ENCODE data around the gene AHR. TPM values are rescaled to one million over a fixed set of nuclear protein-coding genes. Genes with fewer than 3 reads are reported as not detected.
A peak's percentile ranks its signal among the peaks of the same experiment; 100 is the strongest.
"Not testable (repeated sequence)": the region's sequence is repeated elsewhere in the genome, so short reads cannot be mapped to it uniquely, and the experiment has no call there.

AHR gene
- total RNA-seq, 1 experiment from 2014 or later: 280 TPM

GRCh38 chr7:17374654-17375053 is 76.2 kb downstream of the AHR start:
- Mint-ChIP-seq H3K4me3 (ENCODE audit: low read depth, unreplicated experiment) (no peak overlapping the region), H3K36me3 (ENCODE audit: insufficient read depth, unreplicated experiment) (peaks cover 20% of the 10 kb centered on the region), H3K27ac (ENCODE audit: unreplicated experiment) (peak overlapping the region; percentile 66), H3K4me1 (ENCODE audit: low read depth, unreplicated experiment) (peaks cover 66% of the 10 kb centered on the region), H3K9me3 (ENCODE audit: low read depth, unreplicated experiment) (no peaks in the 10 kb centered on the region), H3K27me3 (ENCODE audit: unreplicated experiment) (no peaks in the 10 kb centered on the region)
- DNase-seq: peak; percentile 38
- CTCF ChIA-PET: no interaction called here
- intact Hi-C loops (cut with micrococcal nuclease; ENCODE audit: unreplicated experiment): loop anchor here (5.0 kb wide), 3 partner anchors 237 to 387 kb away; no protein-coding TSS in a partner anchor
- BruUV-seq (replicated peaks): no TSS peak
- TF ChIP-seq, protein P1, sequence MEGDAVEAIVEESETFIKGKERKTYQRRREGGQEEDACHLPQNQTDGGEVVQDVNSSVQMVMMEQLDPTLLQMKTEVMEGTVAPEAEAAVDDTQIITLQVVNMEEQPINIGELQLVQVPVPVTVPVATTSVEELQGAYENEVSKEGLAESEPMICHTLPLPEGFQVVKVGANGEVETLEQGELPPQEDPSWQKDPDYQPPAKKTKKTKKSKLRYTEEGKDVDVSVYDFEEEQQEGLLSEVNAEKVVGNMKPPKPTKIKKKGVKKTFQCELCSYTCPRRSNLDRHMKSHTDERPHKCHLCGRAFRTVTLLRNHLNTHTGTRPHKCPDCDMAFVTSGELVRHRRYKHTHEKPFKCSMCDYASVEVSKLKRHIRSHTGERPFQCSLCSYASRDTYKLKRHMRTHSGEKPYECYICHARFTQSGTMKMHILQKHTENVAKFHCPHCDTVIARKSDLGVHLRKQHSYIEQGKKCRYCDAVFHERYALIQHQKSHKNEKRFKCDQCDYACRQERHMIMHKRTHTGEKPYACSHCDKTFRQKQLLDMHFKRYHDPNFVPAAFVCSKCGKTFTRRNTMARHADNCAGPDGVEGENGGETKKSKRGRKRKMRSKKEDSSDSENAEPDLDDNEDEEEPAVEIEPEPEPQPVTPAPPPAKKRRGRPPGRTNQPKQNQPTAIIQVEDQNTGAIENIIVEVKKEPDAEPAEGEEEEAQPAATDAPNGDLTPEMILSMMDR (IDR thresholded peaks at IDR 0.05; ENCODE audit: unreplicated experiment): no peak

DNA sequence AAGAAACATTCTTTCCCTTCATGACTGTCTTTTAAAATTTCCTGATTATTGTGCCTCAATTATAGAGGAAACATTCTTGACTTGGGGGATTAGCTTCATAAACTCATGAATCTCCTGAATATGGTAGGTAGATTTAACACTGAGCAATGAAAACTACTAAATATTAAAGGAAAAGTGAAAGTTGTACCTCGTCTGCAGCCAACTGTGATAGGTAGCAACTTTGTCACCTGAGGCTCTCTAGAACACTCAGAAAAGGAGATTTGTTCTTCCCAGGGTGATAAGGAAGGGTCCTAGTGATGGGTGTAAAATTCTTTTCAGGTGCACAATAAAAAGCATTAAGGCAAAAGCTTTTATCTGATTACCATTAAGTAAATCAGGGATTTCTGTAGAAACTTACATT is 78.1 kb downstream of the AHR start:
- no peaks in the 10 kb centered on the region for H3K9me3 Mint-ChIP-seq (ENCODE audit: low read depth, unreplicated experiment)
- no peaks in the 10 kb centered on the region for H3K27me3 Mint-ChIP-seq (ENCODE audit: unreplicated experiment)
- H3K27ac Mint-ChIP-seq (ENCODE audit: unreplicated experiment): peak overlapping the region; percentile 66
- H3K4me3 Mint-ChIP-seq (ENCODE audit: low read depth, unreplicated experiment): peak overlapping the region; percentile 40
- no TSS peak for BruUV-seq (replicated peaks)
- H3K4me1 Mint-ChIP-seq (ENCODE audit: low read depth, unreplicated experiment): peaks cover 67% of the 10 kb centered on the region
- intact Hi-C loops (cut with micrococcal nuclease; ENCODE audit: unreplicated experiment): no loop called here
- peaks cover 13% of the 10 kb centered on the region for H3K36me3 Mint-ChIP-seq (ENCODE audit: insufficient read depth, unreplicated experiment)
- DNase-seq: no peak
- CTCF ChIA-PET: interaction anchor here (1.0 to 1.2 kb wide), 2 partner anchors 27 to 145 kb away, joined by 3 to 4 read pairs; no protein-coding TSS in a partner anchor
- TF ChIP-seq, protein P1 (IDR thresholded peaks at IDR 0.05; ENCODE audit: unreplicated experiment): no peak

GRCh38 chr7:17380736-17381662 is 82.5 kb downstream of the AHR start:
- DNase-seq: no peak
- TF ChIP-seq, protein P1 (IDR thresholded peaks at IDR 0.05; ENCODE audit: unreplicated experiment): no peak
- H3K27ac Mint-ChIP-seq (ENCODE audit: unreplicated experiment): peak overlapping the region; percentile 9
- H3K9me3 Mint-ChIP-seq (ENCODE audit: low read depth, unreplicated experiment): no peaks in the 10 kb centered on the region
- H3K4me3 Mint-ChIP-seq (ENCODE audit: low read depth, unreplicated experiment): peak overlapping the region; percentile 1
- CTCF ChIA-PET: interaction anchor here (1.2 kb wide), 1 partner anchor 9 kb away, joined by 4 read pairs; no protein-coding TSS in a partner anchor
- BruUV-seq (replicated peaks): no TSS peak
- H3K4me1 Mint-ChIP-seq (ENCODE audit: low read depth, unreplicated experiment): peaks cover 61% of the 10 kb centered on the region
- H3K36me3 Mint-ChIP-seq (ENCODE audit: insufficient read depth, unreplicated experiment): peaks cover 10% of the 10 kb centered on the region
- no peaks in the 10 kb centered on the region for H3K27me3 Mint-ChIP-seq (ENCODE audit: unreplicated experiment)
- intact Hi-C loops (cut with micrococcal nuclease; ENCODE audit: unreplicated experiment): no loop called here

- intact Hi-C loops (cut with micrococcal nuclease; ENCODE audit: unreplicated experiment); BruUV-seq (replicated peaks); H3K27me3 Mint-ChIP-seq (ENCODE audit: unreplicated experiment); DNase-seq; H3K9me3 Mint-ChIP-seq (ENCODE audit: low read depth, unreplicated experiment); H3K36me3 Mint-ChIP-seq (ENCODE audit: insufficient read depth, unreplicated experiment): not testable (repeated sequence)
- CTCF ChIA-PET: interaction anchor here (1.1 kb wide), 1 partner anchor 26 kb away, joined by 4 read pairs; no protein-coding TSS in a partner anchor
- peaks cover 53% of the 10 kb centered on the region for H3K4me1 Mint-ChIP-seq (ENCODE audit: low read depth, unreplicated experiment)
- H3K4me3 Mint-ChIP-seq (ENCODE audit: low read depth, unreplicated experiment): peak overlapping the region; percentile 24
- H3K27ac Mint-ChIP-seq (ENCODE audit: unreplicated experiment): peak overlapping the region; percentile 60
Measured at GRCh38 chr7:17382408-17383354, 84.2 kb downstream of the AHR start.

Measured in Calu3 (cell line).